Activated T-helper 17 cell treated with anti-CD3 and anti-CD28 coated beads, Interleukin-2, amount 50 U/mL, for 72 hours (primary cell): ENCODE results near the gene S100A7. TPM values are rescaled to one million over a fixed set of nuclear protein-coding genes. Genes with fewer than 3 reads are reported as not detected.

Experiments
- ATAC-seq: fragments of 150-1000 bp; cut with Tn5 transposase; replicated peaks from 2 replicates; pipeline ENCODE4 v1.10.0; 2021; ENCODE audit warnings: mild to moderate bottlenecking, moderate library complexity
- H3K27ac Mint-ChIP-seq: one replicate; pipeline ENCODE4 v1.8.0; 2022; ENCODE audit warnings: mixed read lengths
- H3K27me3 Mint-ChIP-seq: one replicate; pipeline ENCODE4 v1.8.0; 2022; ENCODE audit warnings: mixed read lengths
- H3K36me3 Mint-ChIP-seq: one replicate; pipeline ENCODE4 v1.8.0; 2022; ENCODE audit warnings: low read depth, mild to moderate bottlenecking, mixed read lengths
- H3K4me1 Mint-ChIP-seq: one replicate; pipeline ENCODE4 v1.8.0; 2022; ENCODE audit warnings: mixed read lengths
- H3K4me3 Mint-ChIP-seq: one replicate; pipeline ENCODE4 v1.8.0; 2022; ENCODE audit warnings: mild to moderate bottlenecking, mixed read lengths
- H3K9me3 Mint-ChIP-seq: one replicate; pipeline ENCODE4 v1.8.0; 2022; ENCODE audit warnings: mixed read lengths
- total RNA-seq, 2 donors: library from RNA; stranded (reverse); gene quantifications; one replicate each; pipeline ENCODE4 v1.2.3, GENCODE V29; 2022

S100A7 gene
- total RNA-seq = not detected

- peaks cover 22% of the 10 kb centered on the region for H3K27me3 Mint-ChIP-seq
- H3K4me3 Mint-ChIP-seq = no peak within 1 kb of the TSS
- ATAC-seq = no peak
- no peak within 1 kb of the TSS for H3K27ac Mint-ChIP-seq
- no peaks in the 10 kb centered on the region for H3K9me3 Mint-ChIP-seq
- no peaks in the 10 kb centered on the region for H3K36me3 Mint-ChIP-seq
- H3K4me1 Mint-ChIP-seq = no peaks in the 10 kb centered on the region
These were observed at the start of gene S100A7 for GRCh38 chr1:153460551-153460950. S100A7 (minus strand) TSS chr1:153460651; CDS start chr1:153459013, 1,638 bp downstream.

GRCh38 chr1:153509729-153510354 lies 49.4 kb upstream of the S100A7 start:
- peak; percentile 68 for ATAC-seq
- Mint-ChIP-seq H3K4me1 (no peaks in the 10 kb centered on the region), H3K4me3 (no peak overlapping the region), H3K9me3 (no peaks in the 10 kb centered on the region), H3K27me3 (no peaks in the 10 kb centered on the region), H3K36me3 (no peaks in the 10 kb centered on the region), H3K27ac (peak overlapping the region; percentile 1)

GRCh38 chr1:153509036-153509435 lies 48.6 kb upstream of the S100A7 start:
- Mint-ChIP-seq H3K36me3 (no peaks in the 10 kb centered on the region), H3K27ac (peak overlapping the region; percentile 1), H3K9me3 (no peaks in the 10 kb centered on the region), H3K4me3 (no peak overlapping the region), H3K27me3 (no peaks in the 10 kb centered on the region), H3K4me1 (no peaks in the 10 kb centered on the region)
- no peak for ATAC-seq

- Mint-ChIP-seq H3K9me3 (no peaks in the 10 kb centered on the region), H3K4me3 (no peak overlapping the region), H3K36me3 (no peaks in the 10 kb centered on the region), H3K27ac (peak overlapping the region; percentile 38), H3K27me3 (no peaks in the 10 kb centered on the region), H3K4me1 (no peaks in the 10 kb centered on the region)
- no peak for ATAC-seq
These were observed 47.6 kb upstream of the S100A7 start for GRCh38 chr1:153507926-153508583.

- Mint-ChIP-seq H3K27ac (no peak overlapping the region), H3K4me3 (no peak overlapping the region), H3K4me1 (no peaks in the 10 kb centered on the region), H3K36me3 (no peaks in the 10 kb centered on the region), H3K9me3 (no peaks in the 10 kb centered on the region), H3K27me3 (no peaks in the 10 kb centered on the region)
- no peak for ATAC-seq
These were observed 46.5 kb upstream of the S100A7 start for GRCh38 chr1:153506831-153507413.

GRCh38 chr1:153506386-153506785 lies 45.9 kb upstream of the S100A7 start:
- Mint-ChIP-seq H3K4me1 (no peaks in the 10 kb centered on the region), H3K27ac (no peak overlapping the region), H3K36me3 (no peaks in the 10 kb centered on the region), H3K4me3 (no peak overlapping the region), H3K27me3 (no peaks in the 10 kb centered on the region), H3K9me3 (no peaks in the 10 kb centered on the region)
- no peak for ATAC-seq

GRCh38 chr1:153505576-153505975 lies 45.1 kb upstream of the S100A7 start:
- no peak for ATAC-seq
- Mint-ChIP-seq H3K4me3 (no peak overlapping the region), H3K4me1 (no peaks in the 10 kb centered on the region), H3K27me3 (no peaks in the 10 kb centered on the region), H3K9me3 (no peaks in the 10 kb centered on the region), H3K27ac (no peak overlapping the region), H3K36me3 (no peaks in the 10 kb centered on the region)

GRCh38 chr1:153503766-153504165 lies 43.3 kb upstream of the S100A7 start:
- Mint-ChIP-seq H3K27me3 (peaks cover 8% of the 10 kb centered on the region), H3K4me3 (no peak overlapping the region), H3K9me3 (no peaks in the 10 kb centered on the region), H3K4me1 (no peaks in the 10 kb centered on the region), H3K27ac (no peak overlapping the region), H3K36me3 (no peaks in the 10 kb centered on the region)
- ATAC-seq = no peak

- no peak overlapping the region for H3K4me3 Mint-ChIP-seq
- no peaks in the 10 kb centered on the region for H3K9me3 Mint-ChIP-seq
- H3K36me3 Mint-ChIP-seq = no peaks in the 10 kb centered on the region
- no peaks in the 10 kb centered on the region for H3K4me1 Mint-ChIP-seq
- peaks cover 22% of the 10 kb centered on the region for H3K27me3 Mint-ChIP-seq
- no peak overlapping the region for H3K27ac Mint-ChIP-seq
- no peak for ATAC-seq
These were observed 38.3 kb upstream of the S100A7 start for GRCh38 chr1:153498746-153499145.

GRCh38 chr1:153495536-153495935 lies 35.1 kb upstream of the S100A7 start:
- Mint-ChIP-seq H3K9me3 (no peaks in the 10 kb centered on the region), H3K36me3 (no peaks in the 10 kb centered on the region), H3K27me3 (peaks cover 22% of the 10 kb centered on the region), H3K4me3 (no peak overlapping the region), H3K4me1 (no peaks in the 10 kb centered on the region), H3K27ac (no peak overlapping the region)
- ATAC-seq = no peak

GRCh38 chr1:153494976-153495535 lies 34.6 kb upstream of the S100A7 start:
- Mint-ChIP-seq H3K36me3 (no peaks in the 10 kb centered on the region), H3K27ac (no peak overlapping the region), H3K4me3 (no peak overlapping the region), H3K9me3 (no peaks in the 10 kb centered on the region), H3K4me1 (no peaks in the 10 kb centered on the region), H3K27me3 (peaks cover 22% of the 10 kb centered on the region)
- ATAC-seq = peak; percentile 73

GRCh38 chr1:153493343-153493960 lies 33.0 kb upstream of the S100A7 start:
- Mint-ChIP-seq H3K27me3 (peaks cover 17% of the 10 kb centered on the region), H3K27ac (no peak overlapping the region), H3K4me3 (no peak overlapping the region), H3K9me3 (no peaks in the 10 kb centered on the region), H3K36me3 (no peaks in the 10 kb centered on the region), H3K4me1 (no peaks in the 10 kb centered on the region)
- no peak for ATAC-seq

- ATAC-seq = peak; percentile 43
- no peaks in the 10 kb centered on the region for H3K36me3 Mint-ChIP-seq
- H3K4me3 Mint-ChIP-seq = no peak overlapping the region
These were observed 30.0 kb upstream of the S100A7 start for GRCh38 chr1:153490272-153491051.

GRCh38 chr1:153488731-153489130 lies 28.3 kb upstream of the S100A7 start:
- Mint-ChIP-seq H3K27ac (no peak overlapping the region), H3K4me1 (no peaks in the 10 kb centered on the region), H3K36me3 (no peaks in the 10 kb centered on the region), H3K27me3 (peaks cover 27% of the 10 kb centered on the region), H3K4me3 (no peak overlapping the region), H3K9me3 (no peaks in the 10 kb centered on the region)
- ATAC-seq = no peak

More at GRCh38 chr1:153490272-153491051, 30.0 kb upstream of the S100A7 start:
- H3K9me3 Mint-ChIP-seq = no peaks in the 10 kb centered on the region
- H3K4me1 Mint-ChIP-seq = no peaks in the 10 kb centered on the region
- no peak overlapping the region for H3K27ac Mint-ChIP-seq
- H3K27me3 Mint-ChIP-seq = peaks cover 14% of the 10 kb centered on the region
